Left renal cortex interstitium (tissue), 4 donors: ENCODE results near the gene PARP16. TPM values are rescaled to one million over a fixed set of nuclear protein-coding genes. Genes with fewer than 3 reads are reported as not detected.

Source experiments
- DNase-seq, 4 donors: peaks; one replicate each; pipeline ENCODE4 v3.0.0-alpha.2; 2013; ENCODE audit warnings: low read depth in 4 of 4, low spot score in 2 of 4, missing footprints in 1 of 4
- polyA plus RNA-seq, 4 donors: library from polyadenylated mRNA; unstranded; fragments of 120-200 nt; gene quantifications; one replicate each; pipeline ENCODE4 v1.2.1, GENCODE V29; 2013; ENCODE audit not compliant: insufficient read length in 4 of 4

PARP16 gene
- 10 to 100 TPM; 16.4 to 18.3 (median 17.7) TPM for polyA plus RNA-seq

- DNase-seq = peak in 3 of 4 donors; percentile 75 to 79 (median 78)
These were observed at the start of gene PARP16 for GRCh38 chr15:65286704-65287519. TSS of gene PARP16 (minus strand) at chr15:65286883. CDS start at chr15:65286426, 457 bp downstream.

- no peak for DNase-seq
These were observed 48.8 kb upstream of the PARP16 start for GRCh38 chr15:65335278-65336055.

GRCh38 chr15:65334586-65335231 is 48.0 kb upstream of the PARP16 start:
- no peak for DNase-seq

GRCh38 chr15:65333856-65334255 is 47.2 kb upstream of the PARP16 start:
- DNase-seq = no peak

- DNase-seq = no peak
These were observed 46.6 kb upstream of the PARP16 start for GRCh38 chr15:65333148-65333820.

GRCh38 chr15:65332391-65333147 is 45.9 kb upstream of the PARP16 start:
- no peak for DNase-seq

GRCh38 chr15:65331811-65332210 is 45.1 kb upstream of the PARP16 start:
- DNase-seq = no peak

- DNase-seq = no peak
These were observed 44.4 kb upstream of the PARP16 start for GRCh38 chr15:65330934-65331645.

- no peak for DNase-seq
These were observed 43.5 kb upstream of the PARP16 start for GRCh38 chr15:65329984-65330735.

GRCh38 chr15:65329288-65329983 is 42.8 kb upstream of the PARP16 start:
- no peak for DNase-seq

- no peak for DNase-seq
These were observed 42.0 kb upstream of the PARP16 start for GRCh38 chr15:65328506-65329287.

- no peak for DNase-seq
These were observed 41.1 kb upstream of the PARP16 start for GRCh38 chr15:65327651-65328393.

GRCh38 chr15:65326818-65327217 is 40.1 kb upstream of the PARP16 start:
- no peak for DNase-seq

- no peak for DNase-seq
These were observed 39.4 kb upstream of the PARP16 start for GRCh38 chr15:65326117-65326526.

GRCh38 chr15:65323071-65323511 is 36.4 kb upstream of the PARP16 start:
- DNase-seq = no peak

- peak in 1 of 4 donors; percentile 75 for DNase-seq
These were observed 32.2 kb upstream of the PARP16 start for GRCh38 chr15:65318870-65319356.
